Stimulated activated effector memory CD8-positive, alpha-beta T cell treated with anti-CD3 and anti-CD28 coated beads, Interleukin-12 subunit alpha, Interleukin-12 subunit beta, amount 100 ng/mL, for 72 hours (primary cell): ENCODE measurements around the gene TRPC4AP.
"Not testable (repeated sequence)": the region's sequence is repeated elsewhere in the genome, so short reads cannot be mapped to it uniquely, and the experiment has no call there.

ENCODE experiments used
- ATAC-seq: fragments of 150-1000 bp; cut with Tn5 transposase; 2 replicates; pipeline ENCODE4 v1.10.0; 2021
- DNase-seq, 2 donors: peaks; one replicate each; pipeline ENCODE4 v3.0.0; 2021 to 2022; ENCODE audit warnings: low spot score in 2 of 2
- H3K27ac Mint-ChIP-seq: one replicate; pipeline ENCODE4 v1.8.0; 2022; ENCODE audit warnings: mild to moderate bottlenecking, mixed read lengths
- H3K36me3 Mint-ChIP-seq: one replicate; pipeline ENCODE4 v1.8.0; 2022; ENCODE audit warnings: mild to moderate bottlenecking, mixed read lengths
- H3K4me1 Mint-ChIP-seq: one replicate; pipeline ENCODE4 v1.8.0; 2022; ENCODE audit warnings: mixed read lengths
- H3K4me3 Mint-ChIP-seq: one replicate; pipeline ENCODE4 v1.8.0; 2022; ENCODE audit warnings: mild to moderate bottlenecking, mixed read lengths
- H3K9me3 Mint-ChIP-seq: one replicate; pipeline ENCODE4 v1.8.0; 2022; ENCODE audit warnings: mixed read lengths

The TRPC4AP gene

DNA sequence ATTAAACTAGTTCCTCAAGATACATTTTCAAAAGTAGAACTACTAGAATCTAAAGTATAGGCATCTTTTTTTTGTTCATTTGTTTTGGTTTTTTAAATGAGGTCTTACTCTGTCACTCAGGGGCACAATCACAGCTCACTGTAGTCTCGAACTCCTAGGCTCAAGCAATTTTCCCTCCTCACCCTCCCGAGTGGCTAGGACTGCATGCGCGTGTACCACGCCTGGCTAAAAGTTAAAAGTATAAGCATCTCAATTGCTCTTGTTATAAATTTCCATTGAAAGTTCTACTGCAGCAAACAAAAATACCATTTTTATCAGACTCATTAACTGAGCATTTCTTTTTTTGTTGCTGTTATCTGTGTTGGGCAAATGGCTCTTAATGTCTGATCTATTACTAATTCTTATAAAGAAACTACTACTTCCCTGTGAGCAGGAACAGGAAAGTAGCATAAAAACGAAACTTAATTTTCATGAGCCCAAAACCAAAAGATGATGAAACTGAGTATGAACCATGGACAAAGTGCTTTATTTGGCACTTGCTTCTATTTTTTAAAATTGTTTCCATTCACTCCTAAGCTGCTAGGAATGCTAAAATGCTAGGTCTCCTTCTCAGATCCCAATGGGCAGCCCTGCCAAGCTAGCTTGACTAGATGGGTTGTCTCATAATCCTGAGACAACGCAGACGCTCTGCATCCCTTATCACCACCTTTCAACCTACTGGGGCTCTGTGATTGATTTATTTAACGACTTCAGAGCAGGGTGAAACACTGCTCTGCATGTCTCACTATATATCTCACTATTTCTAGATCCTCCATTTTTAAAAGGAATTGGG, 36.9 kb downstream of the TRPC4AP start:
- H3K4me3 Mint-ChIP-seq = peak overlapping the region; percentile 51
- DNase-seq (peak in 1 of 2 donors; percentile 66), ATAC-seq (peak; percentile 81)
- peaks cover 71% of the 10 kb centered on the region for H3K36me3 Mint-ChIP-seq
- H3K9me3 Mint-ChIP-seq = peaks cover 3% of the 10 kb centered on the region
- H3K27ac Mint-ChIP-seq = peak overlapping the region; percentile 81
- peaks cover 47% of the 10 kb centered on the region for H3K4me1 Mint-ChIP-seq

DNA sequence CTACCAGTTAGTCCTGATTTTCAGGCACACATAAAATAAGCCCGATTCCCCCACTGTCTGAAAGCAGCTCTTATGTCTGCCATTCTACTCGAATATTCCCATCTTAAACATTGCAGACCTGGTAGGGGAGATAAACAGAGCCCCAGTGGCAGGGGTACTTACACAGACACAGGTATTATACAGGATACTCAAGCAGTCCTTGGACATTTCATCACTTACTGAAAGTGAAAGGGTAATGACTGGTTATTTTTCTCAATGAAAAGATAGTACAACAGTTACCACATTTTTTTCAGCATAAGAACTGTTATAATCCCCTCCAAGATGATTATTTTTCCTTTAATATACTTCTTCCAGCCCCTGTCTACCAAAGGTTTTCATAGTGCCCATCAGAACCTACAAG, 37.8 kb downstream of the TRPC4AP start:
- no peak for ATAC-seq
- peaks cover 79% of the 10 kb centered on the region for H3K36me3 Mint-ChIP-seq
- DNase-seq = no peak
- H3K9me3 Mint-ChIP-seq = peaks cover 3% of the 10 kb centered on the region
- peaks cover 41% of the 10 kb centered on the region for H3K4me1 Mint-ChIP-seq
- H3K4me3 Mint-ChIP-seq = no peak overlapping the region
- peak overlapping the region; percentile 81 for H3K27ac Mint-ChIP-seq

DNA sequence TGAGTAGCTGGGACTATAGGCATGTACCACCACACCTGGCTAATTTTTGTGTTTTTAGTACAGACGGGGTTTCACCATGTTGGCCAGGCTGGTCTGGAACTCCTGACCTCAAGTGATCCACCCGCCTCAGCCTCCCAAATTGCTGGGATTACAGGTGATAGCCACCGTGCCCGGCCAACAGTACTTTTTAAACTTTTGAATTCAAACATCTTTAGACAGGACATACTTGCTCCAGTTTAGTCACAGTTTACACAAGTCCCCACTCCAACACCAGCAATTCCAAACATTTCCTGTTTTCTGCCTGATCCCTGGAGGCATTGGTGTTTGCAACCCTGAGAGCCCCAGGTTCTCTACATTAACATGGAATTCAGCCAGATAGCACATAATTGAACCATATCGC, 40.0 kb downstream of the TRPC4AP start:
- not testable (repeated sequence) for ATAC-seq, H3K27ac Mint-ChIP-seq, H3K4me3 Mint-ChIP-seq, DNase-seq, H3K9me3 Mint-ChIP-seq
- peaks cover 22% of the 10 kb centered on the region for H3K4me1 Mint-ChIP-seq
- H3K36me3 Mint-ChIP-seq = peaks cover 98% of the 10 kb centered on the region

DNA sequence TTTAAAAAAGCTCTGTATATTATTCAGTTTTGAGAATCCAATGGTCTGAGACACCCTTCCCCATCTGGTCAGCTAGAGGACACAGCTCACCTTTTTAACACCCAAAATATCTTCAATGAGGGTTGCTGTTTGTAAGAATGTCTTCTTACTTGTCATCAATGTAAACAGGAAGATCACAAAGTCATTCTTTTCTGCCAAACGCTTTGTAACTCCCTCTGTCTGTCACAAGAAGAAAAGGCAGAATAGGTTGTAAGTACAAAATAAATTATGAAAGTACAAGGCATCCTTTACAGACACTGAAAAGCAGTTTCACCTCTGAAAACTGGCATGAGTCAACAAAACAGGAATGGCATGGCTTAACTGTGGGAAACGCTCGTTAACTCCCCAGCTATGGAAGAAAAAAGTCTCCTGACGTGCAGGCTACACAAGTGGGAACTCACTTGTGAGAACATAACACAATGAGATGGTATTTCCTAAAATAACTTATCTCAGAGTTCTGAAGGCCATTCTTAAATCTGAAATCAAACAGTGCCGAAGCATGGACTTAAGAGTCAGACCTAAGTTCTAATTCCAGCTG, 42.7 kb downstream of the TRPC4AP start:
- Mint-ChIP-seq H3K9me3 (no peaks in the 10 kb centered on the region), H3K27ac (no peak overlapping the region)

DNA sequence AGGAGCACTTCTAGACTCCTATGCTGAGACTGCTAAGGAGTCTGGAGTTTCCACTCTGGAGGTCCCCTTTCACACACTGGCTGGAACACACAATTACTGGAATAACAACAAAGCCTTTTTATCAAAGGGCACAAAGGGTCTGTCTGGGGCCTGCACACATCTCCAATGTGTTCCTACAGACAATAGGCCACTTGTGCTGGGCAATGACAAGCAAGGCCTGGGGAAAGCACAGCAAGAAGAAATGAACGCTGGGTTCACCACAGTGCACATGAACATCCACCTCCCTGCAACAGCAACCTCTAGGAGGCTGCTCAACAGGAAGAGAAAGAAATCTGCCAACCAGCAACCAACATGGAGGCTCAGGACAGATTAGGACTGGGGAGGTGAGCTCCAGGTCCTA, 43.9 kb downstream of the TRPC4AP start:
- ATAC-seq (no peak), DNase-seq (no peak)
- H3K9me3 Mint-ChIP-seq = no peaks in the 10 kb centered on the region
- peak overlapping the region; percentile 63 for H3K27ac Mint-ChIP-seq
- H3K36me3 Mint-ChIP-seq = peaks cover 98% of the 10 kb centered on the region
- H3K4me1 Mint-ChIP-seq = no peaks in the 10 kb centered on the region
- no peak overlapping the region for H3K4me3 Mint-ChIP-seq

More for the DNA sequence above, 42.7 kb downstream of the TRPC4AP start:
- ATAC-seq = no peak
- no peak for DNase-seq
- Mint-ChIP-seq H3K36me3 (peaks cover 98% of the 10 kb centered on the region), H3K4me1 (peaks cover 6% of the 10 kb centered on the region), H3K4me3 (no peak overlapping the region)

DNA sequence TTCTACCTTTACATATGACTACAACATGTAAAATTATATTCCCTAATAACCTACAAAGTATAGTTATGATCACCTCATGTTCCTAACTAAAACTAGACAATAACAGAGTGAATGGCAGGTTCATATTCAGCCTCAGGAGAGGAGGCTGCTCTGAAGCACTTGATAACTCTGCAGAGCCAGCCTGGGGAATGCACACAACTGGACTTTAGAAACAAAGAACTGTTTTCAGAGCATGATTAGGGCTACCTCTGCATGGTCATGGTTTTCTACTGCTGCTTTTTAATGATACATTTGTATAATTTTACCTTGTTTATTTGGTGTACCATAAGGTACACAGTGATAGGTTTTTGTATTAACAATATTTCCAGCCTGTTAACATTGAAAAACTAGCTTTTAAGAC, 50.3 kb downstream of the TRPC4AP start:
- Mint-ChIP-seq H3K36me3 (peaks cover 85% of the 10 kb centered on the region), H3K9me3 (no peaks in the 10 kb centered on the region), H3K4me3 (no peak overlapping the region), H3K4me1 (peaks cover 15% of the 10 kb centered on the region), H3K27ac (peak overlapping the region; percentile 54)
- DNase-seq = no peak
- ATAC-seq = no peak

DNA sequence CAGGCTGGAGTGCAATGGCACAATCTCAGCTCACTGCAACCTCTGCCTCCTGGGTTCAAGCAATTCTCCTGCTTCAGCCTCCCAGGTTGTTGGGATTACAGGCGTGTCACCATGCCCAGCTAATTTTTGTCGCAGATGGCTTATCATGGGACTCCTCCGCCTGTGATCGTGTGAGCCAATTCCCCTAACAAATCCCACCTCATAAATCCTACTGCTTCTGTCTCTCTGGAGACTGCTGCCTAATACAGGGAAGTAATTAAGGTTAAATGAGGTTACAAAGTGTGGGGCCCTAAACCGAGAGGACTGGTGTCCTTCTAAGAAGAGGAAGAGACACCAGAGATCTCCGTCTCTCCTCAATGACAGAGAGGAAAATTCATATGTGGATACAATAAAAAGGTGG, 52.0 kb downstream of the TRPC4AP start:
- peaks cover 15% of the 10 kb centered on the region for H3K4me1 Mint-ChIP-seq
- peak overlapping the region; percentile 54 for H3K27ac Mint-ChIP-seq
- DNase-seq = no peak
- no peak overlapping the region for H3K4me3 Mint-ChIP-seq
- peaks cover 85% of the 10 kb centered on the region for H3K36me3 Mint-ChIP-seq
- no peak for ATAC-seq
- no peaks in the 10 kb centered on the region for H3K9me3 Mint-ChIP-seq

DNA sequence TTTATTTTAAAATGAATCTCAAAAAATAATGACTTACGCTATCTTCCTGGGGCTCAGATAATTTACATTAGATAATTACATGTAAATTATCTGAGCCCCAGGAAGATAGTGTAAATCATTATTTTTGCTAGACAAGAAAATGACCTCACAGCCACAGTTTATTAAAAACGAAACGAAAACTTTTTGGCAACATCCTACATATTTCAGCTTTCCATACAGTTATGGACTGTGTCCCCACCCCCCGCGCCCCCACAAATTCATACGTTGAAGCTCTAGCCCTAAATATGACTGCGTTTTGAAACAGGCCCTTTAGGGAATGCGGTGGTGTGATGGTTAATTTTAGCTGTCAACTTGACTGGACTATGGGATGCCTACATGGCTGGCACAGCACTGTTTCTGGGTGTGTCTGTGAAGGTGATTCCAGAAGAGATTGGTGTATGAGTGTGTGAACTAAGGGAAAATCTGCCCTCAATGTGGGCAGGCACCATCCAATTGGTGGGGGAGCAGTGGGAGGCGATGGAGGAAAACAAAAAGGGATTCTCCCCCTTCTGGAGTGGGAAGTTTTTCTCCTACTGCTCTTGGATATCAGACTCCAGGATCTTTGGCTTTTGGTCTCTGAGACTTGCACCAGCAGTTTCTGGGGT, 52.6 kb downstream of the TRPC4AP start:
- Mint-ChIP-seq H3K4me3 (no peak overlapping the region), H3K36me3 (peaks cover 85% of the 10 kb centered on the region), H3K27ac (peak overlapping the region; percentile 54), H3K4me1 (peaks cover 15% of the 10 kb centered on the region), H3K9me3 (no peaks in the 10 kb centered on the region)
- DNase-seq (no peak), ATAC-seq (no peak)

DNA sequence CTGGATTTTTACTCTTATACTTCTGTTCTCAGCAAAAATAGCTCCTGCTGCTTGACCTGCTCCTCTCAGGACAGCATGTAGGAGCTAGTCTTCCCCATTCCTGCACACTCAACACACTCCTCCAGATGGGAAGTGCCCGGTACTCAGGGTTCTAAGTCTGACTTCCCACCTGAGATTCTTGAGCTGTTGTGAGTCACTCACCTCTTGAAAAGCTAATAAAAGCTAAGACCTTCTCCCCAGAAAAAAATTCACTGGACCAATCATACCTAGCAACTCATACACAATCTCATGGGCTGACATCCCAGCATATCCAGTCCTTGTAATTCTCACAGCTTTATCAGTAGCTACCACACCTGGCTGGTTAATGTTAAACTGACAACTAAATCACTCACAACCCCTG, 53.5 kb downstream of the TRPC4AP start:
- H3K36me3 Mint-ChIP-seq = peaks cover 85% of the 10 kb centered on the region
- H3K27ac Mint-ChIP-seq = peak overlapping the region; percentile 54
- no peak for ATAC-seq
- H3K9me3 Mint-ChIP-seq = no peaks in the 10 kb centered on the region
- peaks cover 15% of the 10 kb centered on the region for H3K4me1 Mint-ChIP-seq
- no peak for DNase-seq
- H3K4me3 Mint-ChIP-seq = no peak overlapping the region

DNA sequence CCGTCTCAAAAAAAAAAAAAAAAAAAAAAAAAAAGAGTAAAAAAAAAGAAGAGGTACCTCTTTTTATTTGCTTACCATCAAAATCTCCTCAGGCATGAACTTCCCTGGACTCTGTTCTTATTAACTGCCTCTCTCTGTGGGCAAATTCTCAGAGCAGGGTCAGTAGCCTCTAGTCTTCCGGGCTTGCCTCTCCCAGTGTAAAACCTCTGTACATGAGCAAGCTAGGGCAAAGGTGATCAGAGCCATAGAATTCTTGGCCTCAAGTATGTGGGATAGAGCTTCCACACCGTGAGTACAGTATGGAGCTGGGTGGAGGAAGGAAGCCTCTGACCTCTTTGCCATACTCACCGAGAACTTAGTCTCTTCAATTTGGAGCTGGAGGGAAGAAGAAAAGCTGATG, 58.5 kb downstream of the TRPC4AP start:
- Mint-ChIP-seq H3K9me3 (no peaks in the 10 kb centered on the region), H3K27ac (peak overlapping the region; percentile 65), H3K36me3 (peaks cover 97% of the 10 kb centered on the region), H3K4me3 (no peak overlapping the region), H3K4me1 (peaks cover 3% of the 10 kb centered on the region)
- no peak for ATAC-seq
- no peak for DNase-seq

DNA sequence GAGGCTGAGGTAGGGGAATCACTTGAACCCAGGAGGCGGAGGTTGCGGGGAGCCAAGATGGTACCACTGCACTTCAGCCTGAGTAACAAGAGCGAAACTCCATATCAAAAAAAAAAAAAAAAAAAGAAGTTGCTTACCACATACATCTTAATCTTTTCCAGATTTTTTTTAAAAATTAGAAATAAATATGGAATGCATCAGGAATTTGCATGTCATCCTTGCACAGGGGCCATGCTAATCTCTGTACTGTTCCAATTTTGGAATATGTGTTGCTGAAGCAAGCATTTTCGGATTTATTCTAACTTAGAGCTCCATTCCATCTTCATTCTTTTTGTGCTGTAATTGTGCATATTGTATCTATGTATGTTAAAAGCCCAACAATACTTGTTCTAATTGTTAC, 62.5 kb downstream of the TRPC4AP start:
- Mint-ChIP-seq H3K4me3 (no peak overlapping the region), H3K4me1 (no peaks in the 10 kb centered on the region), H3K9me3 (no peaks in the 10 kb centered on the region), H3K36me3 (peaks cover 100% of the 10 kb centered on the region), H3K27ac (peak overlapping the region; percentile 45)
- ATAC-seq (no peak), DNase-seq (no peak)

DNA sequence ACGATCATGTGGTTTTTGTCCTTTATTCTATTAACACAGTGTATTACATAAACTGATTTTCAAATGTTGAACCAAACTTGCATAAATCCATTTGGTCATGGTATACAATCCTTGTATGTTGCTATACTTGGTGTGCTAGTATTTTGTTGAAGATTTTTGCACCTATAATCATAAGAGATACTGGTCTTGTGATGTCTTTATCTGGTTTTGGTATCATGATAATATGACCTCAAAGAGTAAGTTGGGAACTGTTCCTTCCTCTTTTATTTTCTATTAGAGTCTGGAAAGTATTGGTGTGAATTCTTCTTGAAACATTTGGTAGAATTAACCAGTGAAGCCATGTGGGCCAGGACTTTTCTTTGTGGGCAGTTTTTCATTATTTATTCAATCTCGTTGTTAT, 65.3 kb downstream of the TRPC4AP start:
- no peaks in the 10 kb centered on the region for H3K4me1 Mint-ChIP-seq
- H3K4me3 Mint-ChIP-seq = no peak overlapping the region
- no peak overlapping the region for H3K27ac Mint-ChIP-seq
- no peaks in the 10 kb centered on the region for H3K9me3 Mint-ChIP-seq
- peaks cover 100% of the 10 kb centered on the region for H3K36me3 Mint-ChIP-seq
- no peak for DNase-seq
- no peak for ATAC-seq

DNA sequence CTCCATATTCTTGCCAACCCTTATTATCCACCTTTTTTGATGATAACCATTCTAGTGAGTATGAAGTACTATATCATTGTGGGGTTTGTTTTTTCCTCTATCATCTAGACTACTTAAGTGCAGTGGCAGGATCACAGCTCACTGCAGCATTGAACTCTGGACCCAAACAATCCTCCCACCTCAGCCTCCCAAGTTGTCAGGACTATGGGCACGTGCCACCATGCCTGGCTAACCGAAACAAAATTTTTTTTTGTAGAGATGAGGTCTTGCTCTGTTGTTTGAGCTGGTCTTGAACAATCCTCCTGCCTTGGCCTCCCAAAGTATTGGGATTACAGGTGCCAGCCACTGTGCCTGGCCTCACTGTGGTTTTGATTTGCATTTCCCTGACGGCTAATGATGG, 67.5 kb downstream of the TRPC4AP start:
- Mint-ChIP-seq H3K27ac (no peak overlapping the region), H3K4me3 (no peak overlapping the region), H3K9me3 (no peaks in the 10 kb centered on the region), H3K36me3 (peaks cover 100% of the 10 kb centered on the region), H3K4me1 (peaks cover 7% of the 10 kb centered on the region)
- ATAC-seq = no peak
- no peak for DNase-seq

DNA sequence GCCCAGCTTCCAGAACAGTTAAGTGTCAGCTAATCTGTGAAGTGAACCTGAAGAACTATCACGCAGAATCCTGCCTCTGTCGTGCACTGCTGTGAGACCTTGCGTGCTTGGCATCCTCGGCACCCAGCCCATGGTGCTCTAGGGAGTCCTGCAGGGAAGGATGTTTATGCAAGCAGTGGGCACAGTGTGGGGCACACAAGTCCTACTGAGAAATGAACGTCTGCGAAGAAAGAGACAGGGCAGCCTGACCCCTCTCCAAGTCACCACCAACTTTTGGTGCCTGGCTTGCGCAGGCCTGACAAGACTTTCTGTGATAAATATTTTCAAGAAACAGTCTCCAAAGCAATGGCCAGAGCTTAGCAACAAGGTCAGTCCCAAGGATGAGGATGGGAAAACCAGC, 69.0 kb downstream of the TRPC4AP start:
- Mint-ChIP-seq H3K4me1 (peaks cover 9% of the 10 kb centered on the region), H3K27ac (no peak overlapping the region), H3K36me3 (peaks cover 97% of the 10 kb centered on the region), H3K4me3 (no peak overlapping the region), H3K9me3 (no peaks in the 10 kb centered on the region)
- DNase-seq = no peak
- no peak for ATAC-seq

DNA sequence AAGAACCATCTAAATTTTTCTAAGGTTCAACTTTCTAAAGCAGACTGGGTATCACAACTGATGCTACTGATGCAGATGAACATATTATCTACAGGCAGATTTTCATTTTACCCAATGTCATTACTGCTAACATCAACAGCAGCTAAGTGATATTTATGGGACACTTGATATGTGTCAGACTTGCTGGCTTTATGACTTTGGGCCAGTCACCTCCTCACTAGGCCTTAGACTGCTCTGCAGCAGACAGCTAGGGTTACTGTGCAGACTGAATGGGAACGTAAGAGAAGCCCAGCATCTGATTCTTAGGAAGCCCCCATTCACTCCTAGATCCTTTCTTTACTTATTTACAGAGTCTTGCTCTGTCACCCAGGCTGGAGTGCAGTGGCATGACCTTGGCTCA, 70.8 kb downstream of the TRPC4AP start:
- no peaks in the 10 kb centered on the region for H3K9me3 Mint-ChIP-seq
- DNase-seq = no peak
- ATAC-seq = no peak
- H3K27ac Mint-ChIP-seq = peak overlapping the region; percentile 56
- peaks cover 9% of the 10 kb centered on the region for H3K4me1 Mint-ChIP-seq
- peaks cover 91% of the 10 kb centered on the region for H3K36me3 Mint-ChIP-seq
- no peak overlapping the region for H3K4me3 Mint-ChIP-seq

DNA sequence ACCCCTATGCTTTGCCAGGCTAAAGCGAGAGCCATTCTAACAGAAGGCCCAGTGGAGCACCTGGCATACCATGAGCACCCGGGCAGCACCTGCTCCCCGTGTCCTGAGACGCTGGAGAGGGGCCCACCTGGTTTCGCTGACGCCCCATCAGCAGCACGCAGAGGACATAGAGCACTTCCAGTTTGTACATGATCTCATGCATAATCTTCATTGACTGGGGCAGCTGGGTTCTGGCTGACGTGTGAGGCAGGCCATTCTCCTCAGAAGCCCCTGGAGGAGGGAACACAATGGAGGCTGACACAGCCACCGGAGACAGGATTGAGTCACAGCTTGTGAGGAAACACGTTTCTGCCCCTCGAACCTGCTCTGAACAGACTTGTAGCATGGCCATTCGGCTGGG, 71.5 kb downstream of the TRPC4AP start:
- peaks cover 89% of the 10 kb centered on the region for H3K36me3 Mint-ChIP-seq
- peak overlapping the region; percentile 17 for H3K27ac Mint-ChIP-seq
- no peak for ATAC-seq
- H3K9me3 Mint-ChIP-seq = no peaks in the 10 kb centered on the region
- DNase-seq = no peak
- H3K4me3 Mint-ChIP-seq = no peak overlapping the region
- H3K4me1 Mint-ChIP-seq = peaks cover 9% of the 10 kb centered on the region
